Measurements from ENCODE around the gene ZNF280C. TPM values are rescaled to one million over a fixed set of nuclear protein-coding genes. Genes with fewer than 3 reads are reported as not detected.

ZNF280C gene
- total RNA-seq, 1 experiment from 2014 or later = 12.9 TPM

GRCh38 chrX:130260316-130260715 lies 8.4 kb downstream of the ZNF280C start:
- TF ChIP-seq POLR2AphosphoS5 (IDR thresholded peaks at IDR 0.05; ENCODE audit: low read depth, low read length) (no peak), SIN3A (IDR thresholded peaks at IDR 0.05; ENCODE audit: borderline replicate concordance, insufficient read depth, low read depth, low read length) (no peak), TCF7L2 (IDR thresholded peaks at IDR 0.05; ENCODE audit: low read depth, low read length) (no peak), CTCF (IDR thresholded peaks at IDR 0.05) (no peak)
- TF ChIP-seq, protein P1, sequence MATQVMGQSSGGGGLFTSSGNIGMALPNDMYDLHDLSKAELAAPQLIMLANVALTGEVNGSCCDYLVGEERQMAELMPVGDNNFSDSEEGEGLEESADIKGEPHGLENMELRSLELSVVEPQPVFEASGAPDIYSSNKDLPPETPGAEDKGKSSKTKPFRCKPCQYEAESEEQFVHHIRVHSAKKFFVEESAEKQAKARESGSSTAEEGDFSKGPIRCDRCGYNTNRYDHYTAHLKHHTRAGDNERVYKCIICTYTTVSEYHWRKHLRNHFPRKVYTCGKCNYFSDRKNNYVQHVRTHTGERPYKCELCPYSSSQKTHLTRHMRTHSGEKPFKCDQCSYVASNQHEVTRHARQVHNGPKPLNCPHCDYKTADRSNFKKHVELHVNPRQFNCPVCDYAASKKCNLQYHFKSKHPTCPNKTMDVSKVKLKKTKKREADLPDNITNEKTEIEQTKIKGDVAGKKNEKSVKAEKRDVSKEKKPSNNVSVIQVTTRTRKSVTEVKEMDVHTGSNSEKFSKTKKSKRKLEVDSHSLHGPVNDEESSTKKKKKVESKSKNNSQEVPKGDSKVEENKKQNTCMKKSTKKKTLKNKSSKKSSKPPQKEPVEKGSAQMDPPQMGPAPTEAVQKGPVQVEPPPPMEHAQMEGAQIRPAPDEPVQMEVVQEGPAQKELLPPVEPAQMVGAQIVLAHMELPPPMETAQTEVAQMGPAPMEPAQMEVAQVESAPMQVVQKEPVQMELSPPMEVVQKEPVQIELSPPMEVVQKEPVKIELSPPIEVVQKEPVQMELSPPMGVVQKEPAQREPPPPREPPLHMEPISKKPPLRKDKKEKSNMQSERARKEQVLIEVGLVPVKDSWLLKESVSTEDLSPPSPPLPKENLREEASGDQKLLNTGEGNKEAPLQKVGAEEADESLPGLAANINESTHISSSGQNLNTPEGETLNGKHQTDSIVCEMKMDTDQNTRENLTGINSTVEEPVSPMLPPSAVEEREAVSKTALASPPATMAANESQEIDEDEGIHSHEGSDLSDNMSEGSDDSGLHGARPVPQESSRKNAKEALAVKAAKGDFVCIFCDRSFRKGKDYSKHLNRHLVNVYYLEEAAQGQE (IDR thresholded peaks at IDR 0.05; ENCODE audit: insufficient read depth in 1 of 2, low read depth in 2 of 2, low read length in 1 of 2) = no peak
- no TSS peak for BruUV-seq (replicated peaks)
- H3K4me1 ChIP-seq (ENCODE audit: control insufficient read depth, insufficient read depth, low read length) = peaks cover 12% of the 10 kb centered on the region
- CTCF ChIA-PET = no interaction called here
- no peaks in the 10 kb centered on the region for H3K9me3 ChIP-seq (ENCODE audit: control insufficient read depth, insufficient read depth, low read depth, low read length)
- DNase-seq (ENCODE audit: low read depth, low spot score) = no peak
- no peak overlapping the region for H3K27ac ChIP-seq (ENCODE audit: low read length)
- no peak overlapping the region for H3K4me3 ChIP-seq (ENCODE audit: low read depth in 2 of 2, low read length in 2 of 2)
- intact Hi-C loops (cut with micrococcal nuclease; ENCODE audit: unreplicated experiment) (no loop called here), in situ Hi-C loops (cut with HindIII; ENCODE audit: low pct_unique_long_range_greater_than_20kb, low sequenced_read_pairs) (no loop called here)
- H3K36me3 ChIP-seq (ENCODE audit: control insufficient read depth, insufficient read depth, low read length) = 0 out of 2 replicates have a peak, but pooled peaks cover 2% of the 10 kb centered on the region
- POLR2A ChIA-PET = no interaction called here
- H3K27me3 ChIP-seq (ENCODE audit: control insufficient read depth, insufficient read depth, low read length) = no peaks in the 10 kb centered on the region
- ATAC-seq = no peak

- POLR2A ChIA-PET = no interaction called here
- no peak for ATAC-seq
Observed at GRCh38 chrX:130253916-130254315, 14.8 kb downstream of the ZNF280C start.

More at GRCh38 chrX:130253916-130254315, 14.8 kb downstream of the ZNF280C start:
- TF ChIP-seq POLR2AphosphoS5 (IDR thresholded peaks at IDR 0.05; ENCODE audit: low read depth, low read length) (no peak), CTCF (IDR thresholded peaks at IDR 0.05) (no peak), SIN3A (IDR thresholded peaks at IDR 0.05; ENCODE audit: borderline replicate concordance, insufficient read depth, low read depth, low read length) (no peak), TCF7L2 (IDR thresholded peaks at IDR 0.05; ENCODE audit: low read depth, low read length) (no peak)
- TF ChIP-seq, protein P1 (IDR thresholded peaks at IDR 0.05; ENCODE audit: insufficient read depth in 1 of 2, low read depth in 2 of 2, low read length in 1 of 2) = no peak
- DNase-seq (ENCODE audit: low read depth, low spot score) = no peak
- Histone ChIP-seq H3K4me3 (ENCODE audit: low read depth in 2 of 2, low read length in 2 of 2) (no peak overlapping the region), H3K27ac (ENCODE audit: low read length) (no peak overlapping the region), H3K4me1 (ENCODE audit: control insufficient read depth, insufficient read depth, low read length) (no peaks in the 10 kb centered on the region), H3K36me3 (ENCODE audit: control insufficient read depth, insufficient read depth, low read length) (0 out of 2 replicates have a peak, but pooled peaks cover 2% of the 10 kb centered on the region), H3K27me3 (ENCODE audit: control insufficient read depth, insufficient read depth, low read length) (no peaks in the 10 kb centered on the region), H3K9me3 (ENCODE audit: control insufficient read depth, insufficient read depth, low read depth, low read length) (no peaks in the 10 kb centered on the region)
- BruUV-seq (replicated peaks) = no TSS peak
- intact Hi-C loops (cut with micrococcal nuclease; ENCODE audit: unreplicated experiment) (no loop called here), in situ Hi-C loops (cut with HindIII; ENCODE audit: low pct_unique_long_range_greater_than_20kb, low sequenced_read_pairs) (no loop called here)
- CTCF ChIA-PET = no interaction called here

All from Panc1 (cell line).